Activated T-cell treated with anti-CD3 and anti-CD28 coated beads, Interleukin-2, amount 50 U/mL, for 24 hours (primary cell): ENCODE measurements around the gene MDP1.
A peak's percentile ranks its signal among the peaks of the same experiment; 100 is the strongest.

Source experiments
- DNase-seq: peaks from one replicate; pipeline ENCODE4 v3.0.0-alpha.2; 2020
- H3K27ac Mint-ChIP-seq: 2 replicates; pipeline ENCODE4 v1.8.0; 2020; ENCODE audit warnings: mild to moderate bottlenecking, mixed read lengths
- H3K27me3 Mint-ChIP-seq: 2 replicates; pipeline ENCODE4 v1.8.0; 2020; ENCODE audit warnings: mixed read lengths
- H3K36me3 Mint-ChIP-seq: 2 replicates; pipeline ENCODE4 v1.8.0; 2020; ENCODE audit warnings: low read depth, mixed read lengths
- H3K4me1 Mint-ChIP-seq: 2 replicates; pipeline ENCODE4 v1.8.0; 2020; ENCODE audit warnings: low read depth, mixed read lengths
- H3K4me3 Mint-ChIP-seq: 2 replicates; pipeline ENCODE4 v1.8.0; 2020; ENCODE audit warnings: mild to moderate bottlenecking, moderate library complexity, mixed read lengths
- H3K9me3 Mint-ChIP-seq: 2 replicates; pipeline ENCODE4 v1.8.0; 2020; ENCODE audit warnings: mixed read lengths

MDP1 gene

DNA sequence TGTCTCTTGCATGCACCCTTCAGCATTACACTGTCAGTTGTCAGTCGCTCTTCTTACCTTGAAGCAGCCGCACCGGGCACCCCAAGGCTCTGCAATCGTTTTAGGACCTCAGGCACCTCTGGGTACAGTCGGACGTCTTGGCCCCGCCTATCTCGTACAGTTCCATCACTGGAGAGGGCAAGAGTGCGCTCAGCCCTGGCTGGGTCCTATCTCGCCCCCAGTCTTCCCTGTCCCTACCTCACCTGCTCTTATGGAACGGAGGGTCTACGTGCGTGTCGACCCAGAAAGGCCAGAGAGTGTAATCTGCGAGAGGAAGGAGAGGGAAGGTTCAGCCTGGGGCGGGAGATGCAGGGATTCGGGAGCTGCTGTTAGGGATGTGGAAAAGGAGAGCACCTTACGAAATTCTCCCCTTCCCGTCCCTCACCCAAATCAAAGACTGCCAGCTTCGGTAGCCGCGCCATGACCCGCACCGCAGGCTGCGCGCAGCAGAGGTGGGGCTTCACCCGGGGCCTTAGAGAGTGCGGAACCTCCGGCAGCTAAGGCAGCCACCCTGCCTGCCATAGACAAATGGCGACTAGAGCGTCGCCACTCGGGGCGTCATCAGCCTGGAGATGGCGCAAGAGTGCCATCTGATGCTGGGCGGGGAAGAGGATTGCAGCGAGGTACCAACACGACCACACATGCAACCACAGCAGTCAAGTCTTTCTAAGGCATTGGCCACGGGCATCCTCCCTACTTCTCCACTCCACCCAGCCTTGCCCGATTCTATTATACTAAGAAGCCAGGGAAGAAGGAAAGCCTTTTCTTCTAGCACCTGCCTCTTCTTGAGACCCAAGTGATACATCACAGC, at the start of gene MDP1:
MDP1 (minus strand) TSS at position 572 of the 850 bp plus-strand sequence; CDS start at position 461, 111 bp downstream.
- H3K27ac Mint-ChIP-seq, result peak within 1 kb of the TSS; percentile 97
- peak within 1 kb of the TSS; percentile 94 for H3K4me3 Mint-ChIP-seq
- H3K27me3 Mint-ChIP-seq, result no peaks in the 10 kb centered on the region
- peaks cover 74% of the 10 kb centered on the region for H3K36me3 Mint-ChIP-seq
- no peaks in the 10 kb centered on the region for H3K9me3 Mint-ChIP-seq
- peak; percentile 87 for DNase-seq
- H3K4me1 Mint-ChIP-seq, result peaks cover 51% of the 10 kb centered on the region

DNA sequence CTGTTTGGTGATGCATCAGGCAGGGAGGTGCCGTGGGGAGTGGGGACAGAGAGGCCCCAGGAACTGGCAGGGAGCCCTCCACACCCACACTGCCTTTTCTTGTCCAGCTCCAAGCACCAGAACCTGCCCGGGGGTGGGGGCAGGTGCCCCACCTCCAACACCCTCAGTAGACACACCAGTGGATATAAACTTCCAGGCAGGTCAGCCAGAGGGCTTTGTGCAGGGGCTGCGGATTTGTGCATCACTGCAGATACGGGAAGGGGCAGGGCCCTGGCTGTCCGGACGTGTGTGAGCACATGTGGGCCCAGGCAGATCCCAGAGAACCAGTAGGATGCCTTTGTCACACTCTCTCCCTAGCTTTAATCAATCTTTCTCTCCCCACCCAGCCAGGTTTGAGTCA, 48.4 kb upstream of the MDP1 start:
- DNase-seq, result no peak
- H3K36me3 Mint-ChIP-seq, result peaks cover 47% of the 10 kb centered on the region
- no peak overlapping the region for H3K4me3 Mint-ChIP-seq
- peak overlapping the region; percentile 11 for H3K27ac Mint-ChIP-seq
- no peaks in the 10 kb centered on the region for H3K9me3 Mint-ChIP-seq
- no peaks in the 10 kb centered on the region for H3K4me1 Mint-ChIP-seq
- H3K27me3 Mint-ChIP-seq, result no peaks in the 10 kb centered on the region

DNA sequence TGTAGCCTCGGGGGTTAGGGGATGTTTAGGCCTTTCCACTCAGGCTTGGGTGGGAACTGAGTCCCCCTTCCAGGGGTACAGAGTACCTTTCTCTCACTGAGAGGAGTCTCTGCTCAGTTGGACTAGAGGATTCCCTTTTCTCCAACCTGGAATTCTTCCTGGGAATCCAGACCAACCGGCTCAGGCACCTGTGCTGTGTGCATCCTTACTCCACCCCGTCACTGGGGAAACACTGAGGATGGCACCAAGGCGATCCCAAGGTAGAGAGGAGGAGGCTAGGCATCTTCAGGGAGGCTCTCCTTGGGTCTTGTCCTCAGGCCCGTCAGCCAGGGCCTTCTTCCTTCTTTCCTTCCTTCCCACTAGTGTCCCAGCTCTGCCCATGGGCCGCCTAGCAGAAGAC, 48.0 kb upstream of the MDP1 start:
- DNase-seq, result no peak
- H3K36me3 Mint-ChIP-seq, result peaks cover 44% of the 10 kb centered on the region
- H3K27ac Mint-ChIP-seq, result no peak overlapping the region
- no peaks in the 10 kb centered on the region for H3K4me1 Mint-ChIP-seq
- H3K4me3 Mint-ChIP-seq, result no peak overlapping the region
- H3K9me3 Mint-ChIP-seq, result no peaks in the 10 kb centered on the region
- H3K27me3 Mint-ChIP-seq, result no peaks in the 10 kb centered on the region

DNA sequence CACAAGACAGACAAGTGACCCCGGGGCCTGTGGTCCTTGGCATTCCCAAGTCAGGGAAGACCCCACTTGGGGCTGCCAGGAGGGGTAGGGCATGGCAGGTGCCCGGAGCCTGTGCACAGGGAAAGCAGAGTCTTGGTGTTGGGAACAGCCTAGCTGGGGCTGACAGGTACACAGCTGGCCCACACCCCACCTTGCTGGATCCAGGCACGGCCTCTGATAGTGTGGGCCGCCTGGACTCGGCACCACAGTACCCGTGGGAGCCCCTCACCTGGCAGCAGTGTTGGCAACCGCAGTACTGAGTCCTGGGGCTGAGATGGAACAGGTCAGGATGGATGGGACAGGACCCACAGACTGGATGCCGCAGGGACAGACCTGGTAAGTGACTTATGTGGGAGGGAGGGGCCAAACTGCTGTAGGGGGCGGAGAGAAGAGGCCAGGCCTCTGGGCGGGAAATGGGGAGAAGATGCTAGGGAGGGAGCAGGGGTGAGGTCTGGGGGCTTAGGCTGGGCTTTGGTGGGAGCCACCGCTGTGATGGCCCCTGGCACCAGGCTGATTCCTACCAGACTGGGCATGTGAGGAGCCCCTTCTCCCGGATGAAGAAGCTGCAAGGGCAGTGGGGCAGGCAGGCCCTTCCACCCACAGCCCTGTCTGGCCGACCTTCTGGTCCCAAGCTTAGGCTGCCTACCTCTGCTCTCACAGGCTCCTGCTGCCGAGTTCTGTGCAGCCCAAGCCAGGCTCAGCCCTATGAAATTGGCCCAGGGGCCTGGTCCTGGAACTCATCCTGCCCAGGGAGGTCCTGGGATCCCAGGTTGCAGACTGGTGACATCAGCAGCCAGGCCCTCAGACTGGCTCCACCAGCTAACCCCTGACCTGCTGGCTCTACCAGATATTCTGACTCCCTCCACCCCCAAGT, 47.2 kb upstream of the MDP1 start, which contains the start of gene TGM1:
TGM1 (minus strand) TSS at position 357 of the 913 bp plus-strand sequence. CDS start 825 bp downstream, outside the sequence.
- H3K27ac Mint-ChIP-seq, result no peak within 1 kb of the TSS
- DNase-seq, result no peak
- no peaks in the 10 kb centered on the region for H3K27me3 Mint-ChIP-seq
- no peak within 1 kb of the TSS for H3K4me3 Mint-ChIP-seq
- H3K4me1 Mint-ChIP-seq, result no peaks in the 10 kb centered on the region
- peaks cover 40% of the 10 kb centered on the region for H3K36me3 Mint-ChIP-seq
- H3K9me3 Mint-ChIP-seq, result no peaks in the 10 kb centered on the region

DNA sequence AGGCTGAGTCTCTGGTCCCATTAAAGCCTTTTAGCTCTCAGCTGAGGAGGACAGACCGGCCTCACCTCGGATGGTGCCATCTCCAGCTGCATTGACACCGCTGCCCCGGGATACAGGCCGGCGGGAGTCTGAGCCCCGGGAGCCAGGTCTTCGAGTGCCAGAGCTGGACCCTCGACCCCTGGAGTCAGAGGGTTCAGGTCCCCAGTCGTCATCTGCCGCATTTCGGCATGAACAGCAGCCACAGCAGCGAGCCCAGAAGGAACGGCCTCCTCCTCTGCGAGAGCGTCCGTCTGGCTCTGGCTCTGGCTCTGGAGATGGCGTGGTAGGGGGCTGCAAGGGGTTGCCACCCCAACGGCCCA, 46.1 kb upstream of the MDP1 start:
- H3K9me3 Mint-ChIP-seq, result no peaks in the 10 kb centered on the region
- no peak overlapping the region for H3K27ac Mint-ChIP-seq
- DNase-seq, result no peak
- H3K27me3 Mint-ChIP-seq, result no peaks in the 10 kb centered on the region
- no peaks in the 10 kb centered on the region for H3K4me1 Mint-ChIP-seq
- H3K4me3 Mint-ChIP-seq, result no peak overlapping the region
- H3K36me3 Mint-ChIP-seq, result peaks cover 34% of the 10 kb centered on the region

DNA sequence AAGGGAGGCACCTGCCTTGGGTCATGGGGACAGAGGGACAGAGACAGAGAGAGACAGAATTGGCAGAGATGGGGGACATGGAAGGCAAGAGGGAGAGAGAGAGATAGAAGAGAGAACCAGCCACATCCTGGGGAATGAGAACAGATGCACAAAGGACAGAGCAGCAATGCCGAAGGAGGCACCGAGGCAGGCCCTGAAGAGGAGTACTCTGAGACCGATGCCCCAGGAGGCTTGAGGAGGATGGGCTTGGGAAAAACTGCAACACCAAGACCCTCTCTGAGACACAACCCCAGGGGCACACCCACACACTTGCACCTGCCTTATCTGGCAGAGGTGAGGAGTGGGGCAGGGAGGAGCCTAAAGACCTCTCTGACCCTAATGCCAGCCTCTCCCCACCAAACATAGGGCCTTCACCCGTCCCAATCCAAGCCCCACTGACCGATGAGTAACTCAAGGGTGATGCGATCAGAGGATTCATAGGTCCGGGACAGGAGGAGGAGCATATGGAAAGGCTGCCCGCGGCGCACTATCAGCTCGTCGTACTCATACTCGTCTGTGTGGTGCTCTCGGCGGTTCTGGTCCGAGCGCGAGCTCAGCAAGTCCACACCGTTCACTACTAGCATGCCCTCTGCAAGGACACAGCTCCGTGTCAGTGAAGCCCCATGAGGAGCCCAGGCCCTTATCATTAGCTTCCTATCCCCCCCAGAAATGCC, 45.5 kb upstream of the MDP1 start:
- no peaks in the 10 kb centered on the region for H3K27me3 Mint-ChIP-seq
- H3K4me1 Mint-ChIP-seq, result no peaks in the 10 kb centered on the region
- H3K36me3 Mint-ChIP-seq, result peaks cover 34% of the 10 kb centered on the region
- H3K9me3 Mint-ChIP-seq, result no peaks in the 10 kb centered on the region
- H3K27ac Mint-ChIP-seq, result no peak overlapping the region
- no peak for DNase-seq
- H3K4me3 Mint-ChIP-seq, result no peak overlapping the region

DNA sequence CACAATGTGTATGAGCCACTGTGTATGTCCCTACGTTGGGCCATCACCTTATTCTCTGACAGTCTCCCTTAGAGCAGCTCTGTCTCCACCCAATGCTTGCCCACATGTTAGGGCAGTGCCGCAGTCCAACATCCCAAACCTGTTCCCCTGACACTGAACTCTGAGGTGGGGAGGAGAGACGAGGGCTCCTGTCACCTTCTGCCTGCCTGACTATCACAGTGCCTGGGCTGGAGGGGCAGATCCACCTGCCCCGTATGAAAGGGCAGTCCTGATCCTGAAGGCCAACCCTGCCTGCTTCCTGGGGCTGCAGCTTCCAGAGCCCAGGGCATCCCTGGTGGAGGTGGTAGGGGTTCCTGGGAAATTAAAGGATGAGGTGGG, 44.9 kb upstream of the MDP1 start:
- H3K36me3 Mint-ChIP-seq, result peaks cover 28% of the 10 kb centered on the region
- H3K4me3 Mint-ChIP-seq, result no peak overlapping the region
- no peak for DNase-seq
- H3K27me3 Mint-ChIP-seq, result no peaks in the 10 kb centered on the region
- H3K27ac Mint-ChIP-seq, result no peak overlapping the region
- H3K4me1 Mint-ChIP-seq, result no peaks in the 10 kb centered on the region
- H3K9me3 Mint-ChIP-seq, result no peaks in the 10 kb centered on the region

DNA sequence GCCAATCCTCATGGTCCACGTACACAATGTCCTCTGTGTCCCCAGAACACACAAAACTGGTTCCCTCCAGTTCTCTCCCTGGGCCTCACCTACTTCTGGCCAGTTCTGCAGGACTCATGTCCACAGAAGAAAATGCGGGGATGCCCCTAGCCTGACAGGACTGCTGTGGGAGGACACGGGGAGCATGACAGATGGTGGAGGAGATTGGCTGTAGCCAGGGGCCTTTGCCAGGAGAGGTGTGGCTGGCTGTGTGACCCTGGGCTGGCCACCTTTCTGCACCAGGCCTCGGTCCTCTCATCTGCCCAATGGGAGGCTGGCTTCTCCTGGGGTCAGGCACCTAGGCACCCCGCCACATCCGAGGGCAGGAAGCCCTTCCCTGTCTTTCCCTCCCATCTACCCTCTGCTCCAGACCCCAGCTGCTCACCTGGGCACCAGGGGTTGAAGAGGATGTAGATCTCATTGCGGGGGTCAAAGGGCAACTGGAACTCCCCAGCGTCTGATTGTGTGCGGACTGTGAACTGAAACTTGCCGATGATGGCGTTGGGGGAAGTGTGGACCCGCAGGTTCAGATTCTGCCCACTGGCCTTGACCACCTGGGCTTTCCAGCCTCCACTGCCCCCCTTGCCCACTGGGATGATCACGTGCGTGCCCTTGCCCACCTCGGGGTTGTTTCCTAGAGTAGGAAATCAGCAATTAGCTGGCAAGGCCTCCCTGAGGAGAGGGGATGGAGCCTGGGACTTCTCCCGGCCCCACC, 44.3 kb upstream of the MDP1 start:
- H3K27me3 Mint-ChIP-seq, result no peaks in the 10 kb centered on the region
- no peaks in the 10 kb centered on the region for H3K9me3 Mint-ChIP-seq
- peaks cover 29% of the 10 kb centered on the region for H3K36me3 Mint-ChIP-seq
- no peaks in the 10 kb centered on the region for H3K4me1 Mint-ChIP-seq
- DNase-seq, result no peak
- no peak overlapping the region for H3K4me3 Mint-ChIP-seq
- no peak overlapping the region for H3K27ac Mint-ChIP-seq

DNA sequence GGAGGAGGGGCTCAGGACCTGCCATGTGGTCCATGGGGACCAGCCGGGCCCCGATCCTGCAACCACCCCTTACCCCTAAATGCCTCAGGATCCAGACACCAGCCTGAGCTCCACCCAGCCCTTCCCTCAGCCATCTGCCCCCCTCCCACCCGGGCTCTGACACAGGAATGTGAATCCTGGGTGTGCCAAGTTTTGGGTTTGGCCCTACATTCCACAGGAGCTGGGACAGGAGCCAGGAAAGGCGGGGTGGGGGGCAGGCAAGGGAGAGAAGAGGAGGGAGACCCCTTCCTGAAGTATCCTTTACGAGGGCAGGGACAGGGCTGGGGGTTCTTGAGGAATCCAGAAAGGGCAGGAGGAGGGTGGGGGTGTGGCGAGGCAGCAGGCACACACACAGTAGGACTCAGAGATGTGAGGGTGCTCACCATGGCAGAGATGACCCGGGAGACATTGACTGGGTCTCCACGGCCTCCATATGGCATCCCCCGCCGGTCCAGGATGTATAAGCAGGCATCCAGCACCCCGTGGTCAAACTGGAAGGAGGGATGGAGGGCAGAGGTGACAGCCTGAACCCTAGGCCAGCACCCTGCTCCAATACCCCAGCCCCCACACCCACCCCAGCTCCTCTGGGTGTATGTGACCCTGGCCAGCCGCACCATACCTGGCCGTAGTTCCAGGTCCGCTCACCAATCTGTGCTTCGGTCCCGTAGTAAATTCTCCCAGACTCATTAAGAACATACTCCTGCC, 43.6 kb upstream of the MDP1 start:
- no peak for DNase-seq
- peaks cover 33% of the 10 kb centered on the region for H3K36me3 Mint-ChIP-seq
- H3K9me3 Mint-ChIP-seq, result no peaks in the 10 kb centered on the region
- H3K4me1 Mint-ChIP-seq, result no peaks in the 10 kb centered on the region
- H3K27ac Mint-ChIP-seq, result no peak overlapping the region
- H3K27me3 Mint-ChIP-seq, result no peaks in the 10 kb centered on the region
- no peak overlapping the region for H3K4me3 Mint-ChIP-seq

DNA sequence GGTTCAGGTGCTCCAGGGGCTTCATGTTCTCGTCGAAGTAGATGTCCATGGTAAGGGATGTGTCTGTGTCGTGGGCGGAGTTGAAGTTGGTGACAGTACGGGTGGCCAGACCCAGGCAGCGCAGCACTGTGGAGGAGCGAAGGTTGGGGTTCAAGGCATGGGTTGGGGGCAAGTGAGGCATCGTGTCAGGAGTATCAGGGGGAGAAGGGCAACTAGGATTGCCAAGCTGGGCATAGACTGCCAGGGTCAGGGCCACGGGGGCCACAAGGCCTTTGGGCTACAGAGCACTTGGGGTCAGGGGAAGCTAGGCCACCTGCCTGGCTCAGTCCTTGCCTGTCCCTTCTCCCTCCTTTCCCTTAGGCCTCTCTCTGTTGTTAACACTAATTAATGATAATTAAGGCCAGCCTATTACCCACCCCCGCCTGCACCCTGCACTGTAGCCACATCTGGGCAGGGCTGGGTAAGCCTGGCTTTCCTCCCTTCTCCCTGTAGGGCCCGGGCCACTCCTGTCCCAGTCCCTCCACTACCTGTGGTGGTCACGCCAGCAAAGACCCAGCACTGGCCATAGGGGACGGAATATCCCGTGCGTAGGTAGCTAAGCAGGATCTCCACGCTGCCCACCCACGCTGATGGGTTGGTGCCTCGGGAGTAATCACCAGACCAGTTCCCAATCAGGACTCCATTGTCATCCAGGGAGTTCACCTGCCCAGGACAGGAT, 42.8 kb upstream of the MDP1 start:
- peaks cover 36% of the 10 kb centered on the region for H3K36me3 Mint-ChIP-seq
- H3K27me3 Mint-ChIP-seq, result no peaks in the 10 kb centered on the region
- DNase-seq, result no peak
- no peaks in the 10 kb centered on the region for H3K9me3 Mint-ChIP-seq
- no peak overlapping the region for H3K4me3 Mint-ChIP-seq
- H3K27ac Mint-ChIP-seq, result no peak overlapping the region
- H3K4me1 Mint-ChIP-seq, result no peaks in the 10 kb centered on the region

DNA sequence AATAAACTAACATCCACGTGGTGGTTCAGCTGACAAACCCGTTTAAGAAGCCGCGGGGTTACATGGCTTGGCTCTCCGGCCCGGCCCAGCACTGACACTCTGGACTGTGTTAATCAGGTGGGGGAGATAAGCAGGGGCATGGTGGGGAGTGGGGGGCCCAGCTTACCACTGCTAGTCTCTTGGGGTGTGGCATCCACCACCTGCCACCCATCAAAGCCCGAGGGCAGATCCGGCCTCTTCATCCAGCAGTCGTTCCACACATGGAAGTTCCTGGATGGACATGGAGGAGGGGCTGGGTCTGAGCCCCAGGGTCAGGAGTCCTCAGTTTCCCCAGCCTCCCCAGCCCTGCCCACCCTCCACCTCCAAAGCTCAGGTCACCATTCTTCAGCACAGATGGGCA, 42.3 kb upstream of the MDP1 start:
- Mint-ChIP-seq H3K27ac (no peak overlapping the region), H3K9me3 (no peaks in the 10 kb centered on the region), H3K36me3 (peaks cover 42% of the 10 kb centered on the region), H3K4me1 (no peaks in the 10 kb centered on the region), H3K27me3 (no peaks in the 10 kb centered on the region), H3K4me3 (no peak overlapping the region)
- no peak for DNase-seq

DNA sequence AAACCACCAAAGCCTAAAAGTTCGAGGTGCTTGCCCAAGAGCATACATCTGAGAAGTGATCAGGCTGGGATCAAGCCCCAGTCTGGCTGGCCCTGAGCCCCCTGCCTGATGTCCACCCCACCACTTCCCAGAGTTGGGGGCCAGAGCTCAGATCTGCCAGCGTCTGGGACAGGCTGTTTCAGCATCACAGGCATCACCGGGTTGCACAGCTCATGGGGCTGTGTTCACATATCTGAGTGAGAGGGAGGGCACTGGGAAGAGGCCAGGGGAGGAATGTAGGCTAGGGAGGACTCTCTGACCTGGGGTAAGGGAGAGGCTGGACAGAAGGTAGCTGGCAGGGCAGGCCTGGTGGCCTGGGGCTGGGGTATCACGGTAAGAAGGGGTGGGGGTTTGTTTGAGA, 41.1 kb upstream of the MDP1 start:
- H3K36me3 Mint-ChIP-seq, result peaks cover 45% of the 10 kb centered on the region
- H3K4me1 Mint-ChIP-seq, result no peaks in the 10 kb centered on the region
- no peaks in the 10 kb centered on the region for H3K27me3 Mint-ChIP-seq
- H3K27ac Mint-ChIP-seq, result no peak overlapping the region
- H3K9me3 Mint-ChIP-seq, result no peaks in the 10 kb centered on the region
- no peak for DNase-seq
- no peak overlapping the region for H3K4me3 Mint-ChIP-seq
